Naive thymus-derived CD4-positive, alpha-beta T cell (primary cell): ENCODE results near the gene OTULIN. TPM values are rescaled to one million over a fixed set of nuclear protein-coding genes. Genes with fewer than 3 reads are reported as not detected.

Experiments
- ATAC-seq: fragments of 150-1000 bp; cut with Tn5 transposase; 2 replicates; pipeline ENCODE4 v1.10.0; 2021; ENCODE audit warnings: mild to moderate bottlenecking, moderate library complexity
- CTCF ChIA-PET: fragments of 350-600 bp; sonication (Branson Sonifier 250); formaldehyde crosslinking; loops from one replicate; lab custom pipeline; 2021; ENCODE audit warnings: antibody characterized with exemption; lab: Charles Lee
- POLR2A ChIA-PET: fragments of 350-600 bp; sonication (Branson Sonifier 250); formaldehyde crosslinking; loops from one replicate; lab custom pipeline; 2021; ENCODE audit warnings: antibody characterized with exemption, inconsistent platforms; lab: Charles Lee
- DNase-seq, 9 donors: peaks; one replicate each; pipeline versions ENCODE4 v3.0.0 to v3.0.0-alpha.2; 2020 to 2022; ENCODE audit warnings: mixed read lengths in 1 of 9
- H3K27ac ChIP-seq: one replicate; pipeline ENCODE4 v1.7.0; 2013; ENCODE audit warnings: mild to moderate bottlenecking, low read depth, low read length, moderate library complexity
- H3K27me3 ChIP-seq, 2 donors: one replicate each; pipeline ENCODE4 v1.7.0; 2013; ENCODE audit warnings: low read length in 2 of 2, mild to moderate bottlenecking in 2 of 2, moderate library complexity in 2 of 2; ENCODE audit not compliant: control insufficient read depth in 2 of 2, insufficient read depth in 2 of 2
- H3K36me3 ChIP-seq, 3 experiments: 1 replicate in 2 of 3; 2 replicates in 1 of 3; pipeline ENCODE4 v1.7.0; 2013; ENCODE audit warnings: low read length in 3 of 3, mild to moderate bottlenecking in 3 of 3, moderate library complexity in 1 of 3; ENCODE audit not compliant: insufficient read depth in 3 of 3, control insufficient read depth in 2 of 3
- H3K4me1 ChIP-seq, 2 donors: one replicate each; pipeline ENCODE4 v1.7.0; 2013; ENCODE audit warnings: low read length in 2 of 2, mild to moderate bottlenecking in 2 of 2, moderate library complexity in 1 of 2; ENCODE audit not compliant: control insufficient read depth in 2 of 2, insufficient read depth in 2 of 2
- H3K4me3 ChIP-seq: 2 replicates; pipeline ENCODE4 v1.7.0; 2013; ENCODE audit warnings: mild to moderate bottlenecking, low read length
- H3K9me3 ChIP-seq, 3 experiments: 1 replicate in 2 of 3; 2 replicates in 1 of 3; pipeline ENCODE4 v1.7.0; 2013; ENCODE audit warnings: low read length in 3 of 3; ENCODE audit not compliant: control insufficient read depth in 2 of 3
- H3K27ac Mint-ChIP-seq, 9 donors: one replicate each; pipeline ENCODE4 v1.8.0; 2020 to 2022; ENCODE audit warnings: mixed read lengths in 9 of 9, mild to moderate bottlenecking in 8 of 9, moderate library complexity in 5 of 9, inconsistent platforms in 2 of 9
- H3K27me3 Mint-ChIP-seq, 5 donors: one replicate each; pipeline ENCODE4 v1.8.0; 2021 to 2022; ENCODE audit warnings: mixed read lengths in 5 of 5, mild to moderate bottlenecking in 1 of 5
- H3K36me3 Mint-ChIP-seq, 5 donors: one replicate each; pipeline ENCODE4 v1.8.0; 2020 to 2022; ENCODE audit warnings: mixed read lengths in 5 of 5, mild to moderate bottlenecking in 3 of 5, inconsistent platforms in 1 of 5
- H3K4me1 Mint-ChIP-seq, 7 donors: one replicate each; pipeline ENCODE4 v1.8.0; 2020 to 2022; ENCODE audit warnings: mixed read lengths in 7 of 7, mild to moderate bottlenecking in 3 of 7, inconsistent platforms in 1 of 7
- H3K4me3 Mint-ChIP-seq, 10 donors: one replicate each; pipeline ENCODE4 v1.8.0; 2020 to 2022; ENCODE audit warnings: mild to moderate bottlenecking in 10 of 10, mixed read lengths in 10 of 10, moderate library complexity in 6 of 10, inconsistent platforms in 2 of 10
- H3K9me3 Mint-ChIP-seq, 11 donors: one replicate each; pipeline ENCODE4 v1.8.0; 2020 to 2022; ENCODE audit warnings: mixed read lengths in 11 of 11, mild to moderate bottlenecking in 4 of 11, inconsistent platforms in 1 of 11, moderate library complexity in 1 of 11
- intact Hi-C, 2 donors: fragments of 100-400 bp; cut with micrococcal nuclease; formaldehyde crosslinking; loops; one replicate each; pipeline ENCODE4 v1.15.1; 2023
- polyA plus RNA-seq, 2 donors: library from polyadenylated mRNA; unstranded; fragments of 300-500 nt; fragmentation: Illumina TruSeq; gene quantifications; one replicate each; pipeline ENCODE4 v1.2.3, GENCODE V29; 2021
- total RNA-seq, 6 experiments: library from RNA in 5 of 6; stranded (reverse) in 5 of 6; gene quantifications; 1 replicate in 5 of 6; 2 replicates in 1 of 6; pipeline ENCODE4 v1.2.3 and lab custom pipeline; 2021 to 2026

The OTULIN gene
- total and polyA plus RNA-seq, 7 experiments from 2014 or later: 12.1 to 66.9 (median 57.1) TPM

- ATAC-seq (peak; percentile 45), DNase-seq (peak in 7 of 9 donors; percentile 17 to 73 (median 47))
- POLR2A ChIA-PET: no interaction called here
- H3K4me3 ChIP-seq: no peak overlapping the region
- Mint-ChIP-seq H3K27me3 (no peaks in the 10 kb centered on the region), H3K36me3 (peaks cover 7 to 41% (median 13%) of the 10 kb centered on the region in 5 donors), H3K4me3 (peak overlapping the region in 2 of 10 donors; percentile 1 to 3), H3K27ac (peak overlapping the region in 8 of 9 donors; percentile 29 to 91 (median 78)), H3K4me1 (peaks cover 8 to 44% (median 34%) of the 10 kb centered on the region in 7 donors), H3K9me3 (no peaks in the 10 kb centered on the region)
- H3K9me3 ChIP-seq: no peaks in the 10 kb centered on the region
- no peaks in the 10 kb centered on the region for H3K27me3 ChIP-seq
- CTCF ChIA-PET: no interaction called here
- H3K36me3 ChIP-seq: peaks cover 0 to 75% (median 0%) of the 10 kb centered on the region in 3 experiments
- peaks cover 0 to 3% of the 10 kb centered on the region in 2 donors for H3K4me1 ChIP-seq
- intact Hi-C loops: loop anchor here in 1 of 2 donors (5.0 kb wide), 1 partner anchor 55 kb away; no protein-coding TSS in a partner anchor
- no peak overlapping the region for H3K27ac ChIP-seq
Measured at GRCh38 chr5:14741801-14742440, 77.4 kb downstream of the OTULIN start.

GRCh38 chr5:14742498-14742897, 78.0 kb downstream of the OTULIN start:
- CTCF ChIA-PET: interaction anchor here (0.6 kb wide), 2 partner anchors 59 to 97 kb away, joined by 3 to 4 read pairs; no protein-coding TSS in a partner anchor
- Mint-ChIP-seq H3K9me3 (no peaks in the 10 kb centered on the region), H3K4me3 (peak overlapping the region in 4 of 10 donors; percentile 1 to 40 (median 12))

GRCh38 chr5:14743601-14744295, 79.2 kb downstream of the OTULIN start:
- Histone ChIP-seq H3K27ac (no peak overlapping the region), H3K4me3 (no peak overlapping the region), H3K36me3 (peaks cover 0 to 76% (median 0%) of the 10 kb centered on the region in 3 experiments), H3K27me3 (no peaks in the 10 kb centered on the region), H3K9me3 (no peaks in the 10 kb centered on the region), H3K4me1 (peaks cover 0 to 3% of the 10 kb centered on the region in 2 donors)
- Mint-ChIP-seq H3K4me3 (no peak overlapping the region), H3K36me3 (peaks cover 7 to 42% (median 12%) of the 10 kb centered on the region in 5 donors), H3K9me3 (no peaks in the 10 kb centered on the region), H3K4me1 (peaks cover 8 to 44% (median 34%) of the 10 kb centered on the region in 7 donors), H3K27me3 (no peaks in the 10 kb centered on the region), H3K27ac (peak overlapping the region in 3 of 9 donors; percentile 5 to 77 (median 71))
- ChIA-PET POLR2A (interaction anchor here (0.6 to 1.4 kb wide), 3 partner anchors 42 to 231 kb away, joined by 3 to 5 read pairs (median 3); no protein-coding TSS in a partner anchor), CTCF (no interaction called here)
- ATAC-seq (no peak), DNase-seq (no peak)
- intact Hi-C loops: loop anchor here in 1 of 2 donors (5.0 kb wide), 1 partner anchor 56 kb away; no protein-coding TSS in a partner anchor

More at GRCh38 chr5:14742498-14742897, 78.0 kb downstream of the OTULIN start:
- intact Hi-C loops: loop anchor here in 1 of 2 donors (5.0 kb wide), 1 partner anchor 55 kb away; no protein-coding TSS in a partner anchor
- POLR2A ChIA-PET: interaction anchor here (1.4 kb wide), 1 partner anchor 127 kb away, joined by 3 read pairs; no protein-coding TSS in a partner anchor
- Histone ChIP-seq H3K4me3 (no peak overlapping the region), H3K9me3 (no peaks in the 10 kb centered on the region), H3K4me1 (peaks cover 0 to 3% of the 10 kb centered on the region in 2 donors), H3K36me3 (peaks cover 0 to 76% (median 0%) of the 10 kb centered on the region in 3 experiments), H3K27ac (no peak overlapping the region), H3K27me3 (no peaks in the 10 kb centered on the region)
- Mint-ChIP-seq H3K4me1 (peaks cover 8 to 44% (median 34%) of the 10 kb centered on the region in 7 donors), H3K36me3 (peaks cover 7 to 45% (median 13%) of the 10 kb centered on the region in 5 donors), H3K27me3 (no peaks in the 10 kb centered on the region), H3K27ac (peak overlapping the region in 8 of 9 donors; percentile 29 to 91 (median 78))
- ATAC-seq (no peak), DNase-seq (no peak)

GRCh38 chr5:14744296-14745187, 80.0 kb downstream of the OTULIN start:
- Mint-ChIP-seq H3K36me3 (peaks cover 7 to 44% (median 11%) of the 10 kb centered on the region in 5 donors), H3K27ac (peak overlapping the region in 4 of 9 donors; percentile 38 to 58 (median 55)), H3K27me3 (no peaks in the 10 kb centered on the region), H3K4me3 (no peak overlapping the region), H3K4me1 (peaks cover 8 to 44% (median 34%) of the 10 kb centered on the region in 7 donors), H3K9me3 (no peaks in the 10 kb centered on the region)
- no peaks in the 10 kb centered on the region for H3K27me3 ChIP-seq
- no peak for ATAC-seq
- ChIA-PET CTCF (no interaction called here), POLR2A (no interaction called here)
- H3K36me3 ChIP-seq: peaks cover 0 to 77% (median 0%) of the 10 kb centered on the region in 3 experiments
- H3K4me1 ChIP-seq: peaks cover 0 to 3% of the 10 kb centered on the region in 2 donors
- no peaks in the 10 kb centered on the region for H3K9me3 ChIP-seq
- no peak for DNase-seq
- no peak overlapping the region for H3K27ac ChIP-seq
- no peak overlapping the region for H3K4me3 ChIP-seq
- intact Hi-C loops: loop anchor here in 1 of 2 donors (5.0 kb wide), 1 partner anchor 57 kb away; no protein-coding TSS in a partner anchor

- intact Hi-C loops: no loop called here
- DNase-seq (no peak), ATAC-seq (no peak)
- H3K4me3 ChIP-seq: no peak overlapping the region
- H3K27me3 ChIP-seq: no peaks in the 10 kb centered on the region
- no peak overlapping the region for H3K27ac ChIP-seq
- ChIA-PET POLR2A (no interaction called here), CTCF (no interaction called here)
- Mint-ChIP-seq H3K27ac (peak overlapping the region in 3 of 9 donors; percentile 32 to 58 (median 55)), H3K4me3 (no peak overlapping the region), H3K4me1 (peaks cover 8 to 44% (median 37%) of the 10 kb centered on the region in 7 donors), H3K9me3 (no peaks in the 10 kb centered on the region), H3K36me3 (peaks cover 7 to 49% (median 13%) of the 10 kb centered on the region in 5 donors), H3K27me3 (no peaks in the 10 kb centered on the region)
- no peaks in the 10 kb centered on the region for H3K9me3 ChIP-seq
- peaks cover 0 to 3% of the 10 kb centered on the region in 2 donors for H3K4me1 ChIP-seq
- peaks cover 0 to 81% (median 3%) of the 10 kb centered on the region in 3 experiments for H3K36me3 ChIP-seq
Measured at GRCh38 chr5:14745188-14745563, 80.7 kb downstream of the OTULIN start.
